H9 (cell line): ENCODE measurements around the gene KCNS3. TPM values are rescaled to one million over a fixed set of nuclear protein-coding genes. Genes with fewer than 3 reads are reported as not detected.

Experiments used
- DNase-seq: peaks from one replicate; pipeline ENCODE4 v3.0.0-alpha.2; 2017
- H2AFZ ChIP-seq: one replicate; pipeline ENCODE4 v1.6.1; 2013; ENCODE audit warnings: mild to moderate bottlenecking, low read length, control low read depth, moderate library complexity
- H2AK5ac ChIP-seq: 2 replicates; pipeline ENCODE4 v1.6.1; 2013; ENCODE audit warnings: low read length, control low read depth, mixed read lengths; ENCODE audit not compliant: insufficient read length
- H2BK120ac ChIP-seq: one replicate; pipeline ENCODE4 v1.6.1; 2013; ENCODE audit warnings: low read depth, mild to moderate bottlenecking, low read length, control low read depth, inconsistent platforms; ENCODE audit not compliant: poor library complexity, severe bottlenecking
- H2BK12ac ChIP-seq: 2 replicates; pipeline ENCODE4 v1.6.1; 2013; ENCODE audit warnings: low read length, control low read depth, mixed read lengths, low read depth; ENCODE audit not compliant: insufficient read length
- H2BK15ac ChIP-seq: 2 replicates; pipeline ENCODE4 v1.6.1; 2013; ENCODE audit warnings: low read depth, low read length, control low read depth
- H2BK20ac ChIP-seq: one replicate; pipeline ENCODE4 v1.6.1; 2013; ENCODE audit warnings: low read depth, mild to moderate bottlenecking, low read length, control low read depth, inconsistent platforms; ENCODE audit not compliant: poor library complexity, severe bottlenecking
- H2BK5ac ChIP-seq: 2 replicates; pipeline ENCODE4 v1.6.1; 2013; ENCODE audit warnings: low read length, control low read depth, mixed read lengths; ENCODE audit not compliant: insufficient read length
- H3K14ac ChIP-seq: 2 replicates; pipeline ENCODE4 v1.6.1; 2013; ENCODE audit warnings: low read length, control low read depth; ENCODE audit not compliant: insufficient read depth
- H3K18ac ChIP-seq: 2 replicates; pipeline ENCODE4 v1.6.1; 2013; ENCODE audit warnings: low read depth, mild to moderate bottlenecking, mixed read lengths, low read length, control low read depth; ENCODE audit not compliant: insufficient read length
- H3K23ac ChIP-seq: 2 replicates; pipeline ENCODE4 v1.6.1; 2013; ENCODE audit warnings: low read length, control low read depth, mixed read lengths, low read depth; ENCODE audit not compliant: insufficient read length
- H3K23me2 ChIP-seq: 2 replicates; pipeline ENCODE4 v1.6.1; 2013; ENCODE audit warnings: low read depth, mild to moderate bottlenecking, mixed read lengths, low read length, control low read depth; ENCODE audit not compliant: insufficient read length, poor library complexity, severe bottlenecking
- H3K27ac ChIP-seq: 2 replicates; pipeline ENCODE4 v1.5.1; 2013; ENCODE audit warnings: low read length, control low read depth, mixed read lengths, low read depth; ENCODE audit not compliant: insufficient read length
- H3K27me3 ChIP-seq: 2 replicates; pipeline ENCODE4 v1.6.1; 2013; ENCODE audit warnings: low read length, control low read depth, inconsistent platforms; ENCODE audit not compliant: insufficient read depth
- H3K4ac ChIP-seq: 2 replicates; pipeline ENCODE4 v1.6.1; 2013; ENCODE audit warnings: low read depth, mild to moderate bottlenecking, control low read depth, inconsistent platforms, low read length, moderate library complexity
- H3K4me1 ChIP-seq: 2 replicates; pipeline ENCODE4 v1.6.1; 2013; ENCODE audit warnings: low read length, control low read depth, inconsistent platforms; ENCODE audit not compliant: insufficient read depth
- H3K4me2 ChIP-seq: 2 replicates; pipeline ENCODE4 v1.6.1; 2013; ENCODE audit warnings: low read length, control low read depth, mixed read lengths; ENCODE audit not compliant: insufficient read length, insufficient read depth
- H3K56ac ChIP-seq: 2 replicates; pipeline ENCODE4 v1.6.1; 2013; ENCODE audit warnings: low read depth, mild to moderate bottlenecking, mixed read lengths, low read length, control low read depth; ENCODE audit not compliant: insufficient read length
- H3K79me1 ChIP-seq: 2 replicates; pipeline ENCODE4 v1.6.1; 2013; ENCODE audit warnings: low read depth, mild to moderate bottlenecking, moderate library complexity, low read length, control low read depth, inconsistent platforms; ENCODE audit not compliant: insufficient read depth, poor library complexity, severe bottlenecking
- H3K79me2 ChIP-seq: 2 replicates; pipeline ENCODE4 v1.6.1; 2013; ENCODE audit warnings: low read length, control low read depth, inconsistent platforms; ENCODE audit not compliant: insufficient read depth
- H3K9ac ChIP-seq: 2 replicates; pipeline ENCODE4 v1.6.1; 2013; ENCODE audit warnings: low read length, control low read depth, mixed read lengths; ENCODE audit not compliant: insufficient read length; ENCODE audit errors: extremely low read depth
- H3K9me3 ChIP-seq: one replicate; pipeline ENCODE4 v1.6.1; 2013; ENCODE audit warnings: low read depth, low read length, inconsistent platforms; ENCODE audit not compliant: control insufficient read depth
- H3T11ph ChIP-seq: one replicate; pipeline ENCODE4 v1.6.1; 2013; ENCODE audit warnings: mild to moderate bottlenecking, low read length, control low read depth, inconsistent platforms
- H4K20me1 ChIP-seq: one replicate; pipeline ENCODE4 v1.6.1; 2013; ENCODE audit not compliant: control insufficient read depth, insufficient read length, insufficient read depth
- H4K5ac ChIP-seq: 2 replicates; pipeline ENCODE4 v1.6.1; 2013; ENCODE audit warnings: low read depth, mild to moderate bottlenecking, mixed read lengths, low read length, control low read depth; ENCODE audit not compliant: insufficient read length
- H4K8ac ChIP-seq: replicated peaks from 2 replicates; pipeline ENCODE4 v1.6.1; 2013; ENCODE audit warnings: low read length, control low read depth, mixed read lengths, low read depth; ENCODE audit not compliant: insufficient read length
- H4K91ac ChIP-seq: 2 replicates; pipeline ENCODE4 v1.6.1; 2013; ENCODE audit warnings: low read depth, mild to moderate bottlenecking, moderate library complexity, mixed read lengths, low read length, control low read depth; ENCODE audit not compliant: insufficient read length
- H3K27ac Mint-ChIP-seq, 3 experiments: 2 replicates in 2 of 3; 3 replicates in 1 of 3; pipeline ENCODE4 v1.8.0; 2020 to 2021; ENCODE audit warnings: mixed read lengths in 3 of 3, mild to moderate bottlenecking in 1 of 3, moderate library complexity in 1 of 3
- H3K27me3 Mint-ChIP-seq: 2 replicates; pipeline ENCODE4 v1.8.0; 2021; ENCODE audit warnings: low read depth, mild to moderate bottlenecking, moderate library complexity, mixed read lengths
- H3K36me3 Mint-ChIP-seq, 3 experiments: 2 replicates in 2 of 3; 3 replicates in 1 of 3; pipeline ENCODE4 v1.8.0; 2020 to 2021; ENCODE audit warnings: low read depth in 3 of 3, mixed read lengths in 3 of 3; ENCODE audit not compliant: insufficient read depth in 1 of 3
- H3K4me1 Mint-ChIP-seq, 2 experiments: 2 replicates each; pipeline ENCODE4 v1.8.0; 2020; ENCODE audit warnings: mixed read lengths in 2 of 2
- H3K4me3 Mint-ChIP-seq, 2 experiments: 2 replicates in 1 of 2; 3 replicates in 1 of 2; pipeline ENCODE4 v1.8.0; 2020 to 2021; ENCODE audit warnings: mild to moderate bottlenecking in 2 of 2, mixed read lengths in 2 of 2, moderate library complexity in 1 of 2
- H3K9me3 Mint-ChIP-seq, 2 experiments: 2 replicates in 1 of 2; 3 replicates in 1 of 2; pipeline ENCODE4 v1.8.0; 2020; ENCODE audit warnings: mild to moderate bottlenecking in 2 of 2, mixed read lengths in 2 of 2, moderate library complexity in 1 of 2
- CTCF ChIP-seq: fragments of 200-600 bp; sonication (generic); conservative IDR thresholded peaks from 3 replicates; pipeline ENCODE4 v1.8.0; 2021; ENCODE audit warnings: antibody characterized with exemption, mild to moderate bottlenecking
- WGBS: extraction: QIAGEN DNeasy Blood & Tissue Kit; methylation state at CpG from one replicate; pipeline ENCODE4 v1.1.7; 2013; ENCODE audit warnings: missing lambda C conversion rate, low lambda C conversion rate, mixed read lengths; ENCODE audit not compliant: insufficient read length; ENCODE audit errors: extremely low coverage; 5-methylcytosine and 5-hydroxymethylcytosine counted together
- total RNA-seq: library from RNA; stranded (reverse); gene quantifications from 2 replicates; pipeline ENCODE4 v1.2.1, GENCODE V29; 2021

KCNS3 gene
- total RNA-seq, 1 experiment from 2014 or later: 8.0 TPM

GRCh38 chr2:17910980-17911379 lies 32.5 kb downstream of the KCNS3 start:
- Mint-ChIP-seq H3K4me3 (no peak overlapping the region), H3K36me3 (peaks cover 6 to 13% (median 7%) of the 10 kb centered on the region in 3 experiments; a peak in 5 of 7 replicates), H3K27ac (no peak overlapping the region), H3K9me3 (peaks cover 8 to 21% of the 10 kb centered on the region in 2 experiments), H3K4me1 (peaks cover 23 to 27% of the 10 kb centered on the region in 2 experiments), H3K27me3 (no peaks in the 10 kb centered on the region; the same call in 1 of the 2 replicates)
- Histone ChIP-seq H4K5ac (no peak overlapping the region), H2AK5ac (no peak overlapping the region), H4K91ac (no peak overlapping the region), H4K8ac (no peak overlapping the region), H3K4me1 (0 out of 2 replicates have a peak, but pooled peaks cover 2% of the 10 kb centered on the region), H3K4ac (no peak overlapping the region), H3K23ac (no peak overlapping the region), H3K14ac (no peak overlapping the region), H4K20me1 (no peaks in the 10 kb centered on the region), H2BK20ac (no peak overlapping the region), H3K9ac (no peak overlapping the region), H3T11ph (no peak overlapping the region), H2AFZ (no peak overlapping the region), H3K9me3 (no peaks in the 10 kb centered on the region), H2BK5ac (no peak overlapping the region), H3K18ac (no peak overlapping the region), H3K23me2 (no peaks in the 10 kb centered on the region), H3K79me2 (0 out of 2 replicates have a peak, but pooled peaks cover 4% of the 10 kb centered on the region), H2BK12ac (no peak overlapping the region), H3K4me2 (no peak overlapping the region), H3K79me1 (no peaks in the 10 kb centered on the region), H3K56ac (no peak overlapping the region), H2BK120ac (no peak overlapping the region), H3K27me3 (no peaks in the 10 kb centered on the region), H2BK15ac (no peak overlapping the region), H3K27ac (no peak overlapping the region)
- DNase-seq: no peak
- no CpG with 5 or more reads among the region's 5 CpGs for WGBS
- TF ChIP-seq CTCF: no peak
